HCT116 (cell line): ENCODE measurements around the gene ACBD5.

Experiments used
- CTCF ChIP-seq, 3 experiments: fragments of 200-600 bp in 1 of 3; sonication (generic) in 1 of 3; IDR thresholded peaks in 2 of 3; conservative IDR thresholded peaks in 1 of 3; 2 replicates each; pipeline ENCODE4 v1.5.1; 2012 to 2017; ENCODE audit warnings: low read depth in 2 of 3, low read length in 2 of 3, antibody characterized with exemption in 1 of 3, borderline replicate concordance in 1 of 3, control low read depth in 1 of 3, mild to moderate bottlenecking in 1 of 3, mixed read lengths in 1 of 3, mixed run types in 1 of 3, moderate library complexity in 1 of 3; ENCODE audit not compliant: insufficient read depth in 1 of 3
- EZH2 ChIP-seq: fragments of 200-600 bp; sonication (generic); IDR thresholded peaks from 2 replicates; pipeline ENCODE4 v1.6.1; 2017; ENCODE audit warnings: antibody characterized with exemption, mixed run types
- EZH2phosphoT487 ChIP-seq: fragments of 200-600 bp; IDR thresholded peaks from 2 replicates; pipeline ENCODE4 v1.6.1; 2018; ENCODE audit warnings: antibody characterized with exemption, borderline replicate concordance
- POLR2A ChIP-seq: IDR thresholded peaks from 2 replicates; pipeline ENCODE4 v1.7.0; 2011; ENCODE audit warnings: borderline replicate concordance; ENCODE audit not compliant: insufficient read depth, insufficient read length; ENCODE audit errors: extremely low read depth
- POLR2AphosphoS5 ChIP-seq: IDR thresholded peaks from 2 replicates; pipeline ENCODE4 v1.6.1; 2011; ENCODE audit warnings: mild to moderate bottlenecking, low read depth, low read length, moderate library complexity
- ZNF274 ChIP-seq: fragments of 200-500 bp; sonication (Bioruptor generic); IDR thresholded peaks from 2 replicates; pipeline ENCODE4 v1.6.1; 2014; ENCODE audit warnings: mild to moderate bottlenecking, low read depth, low read length, inconsistent platforms
- TF ChIP-seq, protein P1 (sequence below): IDR thresholded peaks from 2 replicates; pipeline ENCODE4 v1.6.1; 2011; ENCODE audit warnings: mild to moderate bottlenecking, low read length, moderate library complexity; ENCODE audit not compliant: insufficient replicate concordance; ENCODE audit errors: extremely low read depth

DNA sequence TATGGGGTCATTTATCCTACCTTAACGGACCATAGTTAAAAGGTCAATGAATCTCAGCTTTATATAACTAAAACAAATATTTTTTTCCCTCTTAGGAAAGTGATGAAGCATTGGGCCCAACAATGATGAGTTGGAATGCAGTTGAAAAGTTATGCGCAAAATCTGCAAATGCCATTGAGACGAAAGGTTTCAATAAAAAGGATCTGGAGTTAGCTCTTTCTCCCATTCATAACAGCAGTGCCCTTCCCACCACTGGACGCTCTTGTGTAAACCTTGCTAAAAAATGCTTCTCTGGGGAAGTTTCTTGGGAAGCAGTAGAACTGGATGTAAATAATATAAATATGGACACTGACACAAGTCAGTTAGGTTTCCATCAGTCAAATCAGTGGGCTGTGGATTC, 70.7 kb downstream of the ACBD5 start:
- no peak for TF ChIP-seq EZH2phosphoT487
- TF ChIP-seq, protein P1, sequence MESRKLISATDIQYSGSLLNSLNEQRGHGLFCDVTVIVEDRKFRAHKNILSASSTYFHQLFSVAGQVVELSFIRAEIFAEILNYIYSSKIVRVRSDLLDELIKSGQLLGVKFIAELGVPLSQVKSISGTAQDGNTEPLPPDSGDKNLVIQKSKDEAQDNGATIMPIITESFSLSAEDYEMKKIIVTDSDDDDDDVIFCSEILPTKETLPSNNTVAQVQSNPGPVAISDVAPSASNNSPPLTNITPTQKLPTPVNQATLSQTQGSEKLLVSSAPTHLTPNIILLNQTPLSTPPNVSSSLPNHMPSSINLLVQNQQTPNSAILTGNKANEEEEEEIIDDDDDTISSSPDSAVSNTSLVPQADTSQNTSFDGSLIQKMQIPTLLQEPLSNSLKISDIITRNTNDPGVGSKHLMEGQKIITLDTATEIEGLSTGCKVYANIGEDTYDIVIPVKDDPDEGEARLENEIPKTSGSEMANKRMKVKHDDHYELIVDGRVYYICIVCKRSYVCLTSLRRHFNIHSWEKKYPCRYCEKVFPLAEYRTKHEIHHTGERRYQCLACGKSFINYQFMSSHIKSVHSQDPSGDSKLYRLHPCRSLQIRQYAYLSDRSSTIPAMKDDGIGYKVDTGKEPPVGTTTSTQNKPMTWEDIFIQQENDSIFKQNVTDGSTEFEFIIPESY = no peak
- TF ChIP-seq POLR2AphosphoS5 = no peak
- TF ChIP-seq CTCF (IDR thresholded peaks at IDR 0.05 in 2 of 3, conservative IDR thresholded peaks at IDR 0.05 in 1 of 3; ENCODE audit: borderline replicate concordance in 1 of 3, insufficient read depth in 1 of 3, low read depth in 2 of 3, low read length in 2 of 3) = no peak
- no peak for TF ChIP-seq EZH2
- TF ChIP-seq ZNF274 = no peak
- no peak for TF ChIP-seq POLR2A
